Mammary epithelial cell (primary cell): ENCODE data around the gene ZBTB16.

Experiments
- EZH2 ChIP-seq: IDR thresholded peaks from 2 replicates; pipeline ENCODE4 v1.6.1; 2012; ENCODE audit warnings: low read length, inconsistent platforms, borderline replicate concordance
- TF ChIP-seq, protein P1 (sequence below), 2 donors: IDR thresholded peaks in 1 of 2; conservative IDR thresholded peaks in 1 of 2; 2 replicates each; pipeline ENCODE4 v1.5.1; 2011 to 2012; ENCODE audit warnings: inconsistent platforms in 2 of 2, low read length in 2 of 2, mild to moderate bottlenecking in 2 of 2, control low read depth in 1 of 2, low read depth in 1 of 2; ENCODE audit not compliant: insufficient read depth in 1 of 2; ENCODE audit errors: extremely low read depth in 1 of 2

DNA sequence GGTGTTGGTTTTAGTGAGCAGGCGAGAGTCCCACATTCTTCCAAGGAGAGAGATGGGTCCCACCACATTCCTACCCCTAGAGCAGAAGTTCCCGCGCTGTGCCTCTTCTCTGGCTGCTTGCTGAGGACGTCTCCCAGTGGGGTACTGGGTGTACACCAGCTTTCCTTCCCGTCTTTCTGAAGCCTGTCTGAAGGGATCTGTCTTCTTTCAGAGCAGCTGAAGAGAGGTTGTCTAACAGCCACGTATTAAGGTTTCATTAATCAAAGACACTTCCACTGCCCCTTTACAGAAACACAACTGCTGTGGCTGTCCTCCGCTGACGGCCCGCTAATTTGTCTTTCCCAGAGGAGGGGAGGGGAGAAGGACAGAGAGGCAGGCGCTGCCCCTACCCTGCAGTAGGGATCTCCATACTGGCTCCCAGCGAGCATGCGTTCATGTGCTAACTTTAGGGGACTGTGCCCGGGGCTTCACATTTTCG is 56.0 kb downstream of the ZBTB16 start:
- TF ChIP-seq, protein P1, sequence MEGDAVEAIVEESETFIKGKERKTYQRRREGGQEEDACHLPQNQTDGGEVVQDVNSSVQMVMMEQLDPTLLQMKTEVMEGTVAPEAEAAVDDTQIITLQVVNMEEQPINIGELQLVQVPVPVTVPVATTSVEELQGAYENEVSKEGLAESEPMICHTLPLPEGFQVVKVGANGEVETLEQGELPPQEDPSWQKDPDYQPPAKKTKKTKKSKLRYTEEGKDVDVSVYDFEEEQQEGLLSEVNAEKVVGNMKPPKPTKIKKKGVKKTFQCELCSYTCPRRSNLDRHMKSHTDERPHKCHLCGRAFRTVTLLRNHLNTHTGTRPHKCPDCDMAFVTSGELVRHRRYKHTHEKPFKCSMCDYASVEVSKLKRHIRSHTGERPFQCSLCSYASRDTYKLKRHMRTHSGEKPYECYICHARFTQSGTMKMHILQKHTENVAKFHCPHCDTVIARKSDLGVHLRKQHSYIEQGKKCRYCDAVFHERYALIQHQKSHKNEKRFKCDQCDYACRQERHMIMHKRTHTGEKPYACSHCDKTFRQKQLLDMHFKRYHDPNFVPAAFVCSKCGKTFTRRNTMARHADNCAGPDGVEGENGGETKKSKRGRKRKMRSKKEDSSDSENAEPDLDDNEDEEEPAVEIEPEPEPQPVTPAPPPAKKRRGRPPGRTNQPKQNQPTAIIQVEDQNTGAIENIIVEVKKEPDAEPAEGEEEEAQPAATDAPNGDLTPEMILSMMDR (conservative IDR thresholded peaks at IDR 0.05 in 1 of 2, IDR thresholded peaks at IDR 0.05 in 1 of 2; ENCODE audit: extremely low read depth in 1 of 2, insufficient read depth in 1 of 2, low read depth in 1 of 2, low read length in 2 of 2) = no peak
- TF ChIP-seq EZH2 = no peak
